Heart left ventricle (tissue), 13 donors: ENCODE results near the gene TUNAR.

Experiments used
- CTCF ChIP-seq, 12 donors: fragments of 200-600 bp; sonication (generic) in 4 of 12; IDR thresholded peaks; one replicate each; pipeline versions ENCODE4 v1.5.0 to v1.8.0; 2018 to 2022; ENCODE audit warnings: antibody characterized with exemption in 12 of 12, mild to moderate bottlenecking in 5 of 12
- POLR2A ChIP-seq, 2 donors: fragments of 450-650 bp; IDR thresholded peaks; one replicate each; pipeline ENCODE4 v1.6.1; 2017; ENCODE audit warnings: antibody characterized with exemption in 2 of 2, mild to moderate bottlenecking in 2 of 2, moderate library complexity in 2 of 2
- donor health status: ischemic (EF 13 %, LVEDD 7.1; RV severe dilation, severe dysfunction).
- donor health status: DM: no; HTN: yes; CAD: no.
- donor health status: DM: no; HTN: no; CAD: no.
- donor health status: ischemic (EF 25% LVEDD 6.9; RV normal size, moderate dysfunction).
- donor health status: ischemic (EF 25% LVEDD 5.7; RV mildly dilated, moderate dysfunction).
- donor health status: ischemic (EF 35%, LVEDD 5.7; RV mildly dilated, moderate dysfunction).
- donor health status: nonischemic (EF 11% LVEDD 7.7; RV severe dilation, severe dysfunction).
- donor health status: DM: yes; HTN: yes; CAD: no.
- donor health status: PGD.
- donor health status: ischemic (EF 29% LVEDD 5.4; RV normal size, mild dysfunction).
- donor health status: nonischemic (EF 23%, LVEDD 6.1; RV moderate dilation, normal function).

- TF ChIP-seq POLR2A (IDR thresholded peaks at IDR 0.05) (no peak), CTCF (IDR thresholded peaks at IDR 0.05) (no peak)
These were observed 76.6 kb downstream of the TUNAR start for GRCh38 chr14:95953111-95953724.
